Right lobe of liver (tissue), 6 donors: Measurements from ENCODE around the gene NEK1. TPM values are rescaled to one million over a fixed set of nuclear protein-coding genes. Genes with fewer than 3 reads are reported as not detected.
"Not testable (repeated sequence)": the region's sequence is repeated elsewhere in the genome, so short reads cannot be mapped to it uniquely, and the experiment has no call there.

ENCODE experiments used
- ATAC-seq, 4 donors: fragments of 200-7000 bp; cut with Tn5 transposase; one replicate each; pipeline ENCODE4 v1.9.1; 2020; ENCODE audit warnings: mild to moderate bottlenecking in 4 of 4, moderate library complexity in 4 of 4
- DNase-seq, 3 donors: peaks; one replicate each; pipeline ENCODE4 v3.0.0-alpha.2; 2020
- H3K27ac ChIP-seq, 3 donors: fragments of 200-600 bp; one replicate each; pipeline ENCODE4 v1.8.0; 2022
- H3K27me3 ChIP-seq, 2 donors: fragments of 200-600 bp; one replicate each; pipeline ENCODE4 v1.8.0; 2022
- H3K36me3 ChIP-seq, 4 donors: fragments of 200-600 bp; sonication (generic) in 1 of 4; one replicate each; pipeline versions ENCODE4 v1.5.1 to v1.8.0; 2017 to 2022; ENCODE audit warnings: control low read depth in 1 of 4
- H3K4me1 ChIP-seq, 4 donors: fragments of 200-600 bp; sonication (generic) in 1 of 4; one replicate each; pipeline versions ENCODE4 v1.5.1 to v1.8.0; 2017 to 2022; ENCODE audit warnings: control low read depth in 1 of 4
- H3K4me3 ChIP-seq, 3 donors: fragments of 200-600 bp; one replicate each; pipeline ENCODE4 v1.8.0; 2022
- H3K9me3 ChIP-seq, 4 donors: fragments of 200-600 bp; sonication (generic) in 1 of 4; one replicate each; pipeline versions ENCODE4 v1.5.1 to v1.8.0; 2017 to 2022; ENCODE audit warnings: control low read depth in 1 of 4
- CTCF ChIP-seq, 4 donors: fragments of 200-600 bp in 3 of 4; fragments of 450-650 bp in 1 of 4; IDR thresholded peaks; one replicate each; pipeline versions ENCODE4 v1.5.1 to v1.8.0; 2016 to 2022; ENCODE audit warnings: antibody characterized with exemption in 4 of 4, mild to moderate bottlenecking in 2 of 4
- POLR2A ChIP-seq: fragments of 450-650 bp; IDR thresholded peaks from one replicate; pipeline ENCODE4 v1.6.1; 2017; ENCODE audit warnings: antibody characterized with exemption, mild to moderate bottlenecking
- WGBS: methylation state at CpG from one replicate; pipeline ENCODE4 v1.1.6; 2018; ENCODE audit warnings: low coverage, low lambda C conversion rate; ENCODE audit not compliant: insufficient coverage; ENCODE audit errors: missing lambda C conversion rate; 5-methylcytosine and 5-hydroxymethylcytosine counted together
- intact Hi-C, 2 donors: fragments of 100-400 bp; cut with DNase I; formaldehyde crosslinking; loops; one replicate each; pipeline versions ENCODE4 v1.11.2 to v1.14.1; 2022
- total RNA-seq, 6 experiments: library from RNA; depleted of rRNA in 2 of 6; stranded (reverse); fragments of >200 nt in 2 of 6; fragmentation: NEBNext Ultra II Directional in 3 of 6; extraction: Animal tissue kit (Norgen Biotek cat#: 25700) in 3 of 6; gene quantifications; one replicate each; pipeline versions ENCODE4 v1.1.0 to v1.2.4, GENCODE V29; 2016 to 2023
- donor health status: DM: no; HTN: yes; CAD: no.
- donor health status: DM: no; HTN: no; CAD: no.
- donor health status: DM: no; HTN: no; CAD: no.
- donor health status: DM: no; HTN: yes; CAD: no.
- donor health status: DM: no; HTN: yes; CAD: no.

NEK1 gene
- total RNA-seq, 6 experiments from 2014 or later = 4.1 to 5.2 (median 4.5) TPM

GRCh38 chr4:169628579-169628978, 16.2 kb upstream of the NEK1 start:
- TF ChIP-seq POLR2A (no peak), CTCF (IDR thresholded peaks at IDR 0.05) (no peak)
- intact Hi-C loops = no loop called here
- Histone ChIP-seq H3K4me1 (peaks cover 0 to 8% (median 3%) of the 10 kb centered on the region in 4 donors), H3K4me3 (no peak overlapping the region), H3K9me3 (no peaks in the 10 kb centered on the region), H3K27ac (no peak overlapping the region), H3K36me3 (no peaks in the 10 kb centered on the region), H3K27me3 (no peaks in the 10 kb centered on the region)
- DNase-seq = no peak
- WGBS = 73% methylated on average over 2 of the region's 2 CpGs
- ATAC-seq = no peak

- H3K27ac ChIP-seq = no peak overlapping the region
- WGBS = 100% methylated on average over 1 of the region's 1 CpG
- no peaks in the 10 kb centered on the region for H3K27me3 ChIP-seq
- no peaks in the 10 kb centered on the region for H3K9me3 ChIP-seq
- H3K36me3 ChIP-seq = no peaks in the 10 kb centered on the region
- TF ChIP-seq CTCF (IDR thresholded peaks at IDR 0.05) (no peak), POLR2A (no peak)
- intact Hi-C loops = no loop called here
- DNase-seq (no peak), ATAC-seq (peak in 3 of 4 donors; percentile 24 to 57 (median 47))
- H3K4me3 ChIP-seq = no peak overlapping the region
- H3K4me1 ChIP-seq = peaks cover 0 to 12% (median 4%) of the 10 kb centered on the region in 4 donors
Measured at GRCh38 chr4:169627307-169627706, 14.9 kb upstream of the NEK1 start.

GRCh38 chr4:169626331-169627282, 14.2 kb upstream of the NEK1 start:
- no peak for TF ChIP-seq POLR2A
- TF ChIP-seq CTCF (IDR thresholded peaks at IDR 0.05) = no peak
- Histone ChIP-seq H3K36me3 (no peaks in the 10 kb centered on the region), H3K4me3 (no peak overlapping the region), H3K27me3 (no peaks in the 10 kb centered on the region), H3K27ac (no peak overlapping the region), H3K9me3 (no peaks in the 10 kb centered on the region), H3K4me1 (peaks cover 0 to 12% (median 4%) of the 10 kb centered on the region in 4 donors)
- DNase-seq (no peak), ATAC-seq (peak in 1 of 4 donors; percentile 17)
- WGBS = 89% methylated on average over 6 of the region's 6 CpGs
- intact Hi-C loops = no loop called here

GRCh38 chr4:169625886-169626285, 13.5 kb upstream of the NEK1 start:
- intact Hi-C loops = no loop called here
- 92% methylated on average over 5 of the region's 5 CpGs for WGBS
- Histone ChIP-seq H3K36me3 (no peaks in the 10 kb centered on the region), H3K4me1 (peaks cover 0 to 12% (median 4%) of the 10 kb centered on the region in 4 donors), H3K27ac (no peak overlapping the region), H3K27me3 (no peaks in the 10 kb centered on the region), H3K4me3 (no peak overlapping the region), H3K9me3 (no peaks in the 10 kb centered on the region)
- DNase-seq (no peak), ATAC-seq (no peak)
- TF ChIP-seq CTCF (IDR thresholded peaks at IDR 0.05) (no peak), POLR2A (no peak)

- H3K36me3 ChIP-seq, DNase-seq, H3K9me3 ChIP-seq, H3K4me3 ChIP-seq, ATAC-seq, H3K27ac ChIP-seq, H3K27me3 ChIP-seq, intact Hi-C loops: not testable (repeated sequence)
- 45% methylated on average over 4 of the region's 6 CpGs for WGBS
- H3K4me1 ChIP-seq = peaks cover 0 to 12% (median 4%) of the 10 kb centered on the region in 4 donors
Measured at GRCh38 chr4:169624012-169624411, 11.6 kb upstream of the NEK1 start.
